Rectal smooth muscle tissue (tissue), 1 donor: Measurements from ENCODE around the gene MED23.
"Not testable (repeated sequence)": the region's sequence is repeated elsewhere in the genome, so short reads cannot be mapped to it uniquely, and the experiment has no call there.

Experiments
- H3K27ac ChIP-seq: one replicate; pipeline ENCODE4 v1.7.0; 2013; ENCODE audit warnings: low read depth, low read length, inconsistent platforms
- H3K27me3 ChIP-seq: one replicate; pipeline ENCODE4 v1.7.0; 2013; ENCODE audit warnings: low read length; ENCODE audit not compliant: control insufficient read depth, insufficient read depth
- H3K36me3 ChIP-seq: one replicate; pipeline ENCODE4 v1.7.0; 2013; ENCODE audit warnings: low read length; ENCODE audit not compliant: control insufficient read depth, insufficient read depth
- H3K4me1 ChIP-seq: one replicate; pipeline ENCODE4 v1.7.0; 2013; ENCODE audit warnings: low read length; ENCODE audit not compliant: control insufficient read depth, insufficient read depth
- H3K4me3 ChIP-seq: one replicate; pipeline ENCODE4 v1.7.0; 2013; ENCODE audit warnings: low read length
- H3K9ac ChIP-seq: one replicate; pipeline ENCODE4 v1.7.0; 2013; ENCODE audit warnings: low read length

The MED23 gene

DNA sequence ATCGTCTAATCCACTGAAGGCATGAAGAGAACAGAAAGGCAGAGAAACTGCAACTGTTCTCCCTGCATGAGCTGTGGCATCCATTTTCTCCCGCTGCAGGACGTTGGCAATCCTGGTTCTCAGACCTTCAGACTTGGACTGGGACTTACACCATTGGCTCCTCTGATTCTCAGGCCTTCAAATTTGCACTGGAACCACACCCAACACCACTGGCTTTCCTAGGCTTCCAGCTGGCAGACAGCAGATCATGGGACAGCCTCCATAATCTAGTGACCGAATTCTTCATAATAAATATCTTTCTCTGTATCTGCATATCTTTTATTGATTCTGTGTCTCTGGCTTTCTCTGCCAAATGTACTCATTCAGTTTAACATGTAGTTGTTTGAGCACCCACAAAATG lies 69.1 kb downstream of the MED23 start:
- no peaks in the 10 kb centered on the region for H3K4me1 ChIP-seq
- H3K4me3 ChIP-seq, result no peak overlapping the region
- H3K9ac ChIP-seq, result no peak overlapping the region
- no peaks in the 10 kb centered on the region for H3K27me3 ChIP-seq
- H3K36me3 ChIP-seq, result no peaks in the 10 kb centered on the region
- no peak overlapping the region for H3K27ac ChIP-seq

DNA sequence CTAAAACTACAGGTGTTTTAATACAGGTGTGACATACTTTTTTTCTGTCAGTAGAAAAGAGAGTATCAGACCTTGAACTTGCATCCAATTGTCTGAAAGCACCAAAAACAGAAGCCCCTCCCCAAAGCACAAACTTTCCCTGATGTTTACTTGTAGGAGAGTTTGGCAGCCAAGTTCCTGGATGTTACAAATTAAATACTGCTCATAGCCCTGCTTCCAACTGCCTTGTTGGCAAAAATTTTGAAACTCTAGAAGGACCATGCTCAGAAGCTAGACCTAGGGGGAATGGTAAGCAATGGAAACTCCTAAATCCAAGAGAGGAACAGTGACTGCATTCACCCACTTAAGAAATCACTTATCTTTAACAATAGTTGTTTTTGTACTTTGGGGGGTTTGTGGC lies 72.0 kb downstream of the MED23 start:
- Histone ChIP-seq H3K9ac (peak overlapping the region; percentile 30), H3K4me3 (no peak overlapping the region), H3K4me1 (no peaks in the 10 kb centered on the region), H3K27me3 (no peaks in the 10 kb centered on the region), H3K27ac (no peak overlapping the region), H3K36me3 (no peaks in the 10 kb centered on the region)

GRCh38 chr6:131552572-131552971 lies 75.5 kb downstream of the MED23 start:
- no peaks in the 10 kb centered on the region for H3K36me3 ChIP-seq
- no peak overlapping the region for H3K27ac ChIP-seq
- H3K4me3 ChIP-seq, result no peak overlapping the region
- H3K27me3 ChIP-seq, result no peaks in the 10 kb centered on the region
- no peak overlapping the region for H3K9ac ChIP-seq
- H3K4me1 ChIP-seq, result no peaks in the 10 kb centered on the region

DNA sequence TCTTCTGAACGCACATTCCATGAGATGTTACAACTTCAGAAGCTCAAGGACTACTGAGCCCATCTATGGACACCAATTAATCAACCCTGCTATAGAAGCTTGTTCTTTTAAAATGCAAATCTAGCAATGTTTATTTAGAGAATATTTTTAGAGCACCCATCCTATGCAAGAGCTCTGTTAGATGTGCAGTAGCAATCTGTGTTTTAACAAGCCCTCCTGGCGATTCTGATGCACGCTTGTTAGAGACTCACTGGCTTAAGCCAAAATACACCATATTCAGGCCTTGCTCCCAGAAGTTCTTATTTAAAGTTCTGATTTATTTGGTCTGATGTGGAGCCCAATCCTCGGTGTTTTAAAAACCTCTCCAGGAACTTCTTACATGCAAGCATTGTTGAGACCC lies 76.1 kb downstream of the MED23 start:
- Histone ChIP-seq H3K9ac (no peak overlapping the region), H3K4me1 (no peaks in the 10 kb centered on the region), H3K27me3 (no peaks in the 10 kb centered on the region), H3K36me3 (no peaks in the 10 kb centered on the region), H3K27ac (no peak overlapping the region), H3K4me3 (no peak overlapping the region)

DNA sequence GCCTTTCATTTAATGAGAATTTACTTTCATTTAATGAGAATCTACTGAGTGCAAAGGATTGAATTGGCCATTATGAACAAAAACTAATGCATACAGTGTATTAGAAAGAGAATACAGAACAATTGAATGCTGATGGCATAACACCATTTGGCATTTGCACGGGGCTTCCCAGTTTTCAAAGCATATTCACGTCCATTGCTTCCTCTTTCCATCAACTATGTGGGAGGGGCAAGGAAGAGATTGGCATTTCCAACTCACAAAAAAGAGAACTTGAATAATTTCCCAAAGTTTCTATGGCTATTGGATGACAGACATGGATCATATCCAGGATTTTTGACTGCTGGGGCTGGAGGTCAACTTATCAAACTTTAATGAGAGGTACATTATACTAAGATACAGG lies 78.2 kb downstream of the MED23 start:
- Histone ChIP-seq H3K9ac (no peak overlapping the region), H3K27ac (no peak overlapping the region), H3K4me3 (no peak overlapping the region), H3K27me3 (no peaks in the 10 kb centered on the region), H3K4me1 (no peaks in the 10 kb centered on the region), H3K36me3 (no peaks in the 10 kb centered on the region)

GRCh38 chr6:131548441-131548840 lies 79.6 kb downstream of the MED23 start:
- Histone ChIP-seq H3K36me3 (no peaks in the 10 kb centered on the region), H3K4me3 (no peak overlapping the region), H3K4me1 (no peaks in the 10 kb centered on the region), H3K27ac (no peak overlapping the region), H3K27me3 (no peaks in the 10 kb centered on the region), H3K9ac (no peak overlapping the region)

- Histone ChIP-seq H3K27me3 (no peaks in the 10 kb centered on the region), H3K4me3 (no peak overlapping the region), H3K9ac (no peak overlapping the region), H3K27ac (no peak overlapping the region), H3K36me3 (no peaks in the 10 kb centered on the region), H3K4me1 (no peaks in the 10 kb centered on the region)
Measured at GRCh38 chr6:131547488-131547887, 80.6 kb downstream of the MED23 start.

GRCh38 chr6:131545317-131545716 lies 82.7 kb downstream of the MED23 start:
- Histone ChIP-seq H3K27me3 (no peaks in the 10 kb centered on the region), H3K4me3 (no peak overlapping the region), H3K4me1 (no peaks in the 10 kb centered on the region), H3K9ac (no peak overlapping the region), H3K36me3 (no peaks in the 10 kb centered on the region), H3K27ac (no peak overlapping the region)

GRCh38 chr6:131538615-131539014 lies 89.4 kb downstream of the MED23 start:
- H3K27ac ChIP-seq, H3K27me3 ChIP-seq, H3K36me3 ChIP-seq, H3K4me3 ChIP-seq, H3K4me1 ChIP-seq, H3K9ac ChIP-seq: not testable (repeated sequence)

DNA sequence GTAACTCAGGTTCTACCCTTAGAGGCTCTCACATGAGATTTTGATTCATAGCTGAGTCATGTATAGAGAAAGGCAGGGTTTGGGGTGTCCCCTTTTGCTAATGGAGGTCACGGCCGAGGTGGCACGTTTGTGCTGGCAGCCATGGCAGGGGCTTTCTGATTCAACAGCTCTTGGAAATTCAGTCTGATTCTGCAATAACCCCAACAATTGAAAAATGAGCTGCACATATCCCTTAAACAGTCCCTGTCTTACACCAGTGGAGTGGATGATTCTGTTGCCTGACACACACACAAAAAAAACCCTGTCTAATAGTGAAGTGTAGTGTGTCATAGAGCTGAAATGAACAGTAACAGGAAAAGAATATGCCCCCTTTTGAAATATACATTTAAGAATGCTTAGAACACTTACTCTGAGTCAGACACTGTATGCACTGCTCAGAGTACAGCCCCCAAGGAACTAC lies 95.4 kb downstream of the MED23 start:
- H3K36me3 ChIP-seq, result no peaks in the 10 kb centered on the region
- no peak overlapping the region for H3K27ac ChIP-seq
- no peak overlapping the region for H3K4me3 ChIP-seq
- H3K4me1 ChIP-seq, result no peaks in the 10 kb centered on the region
- no peaks in the 10 kb centered on the region for H3K27me3 ChIP-seq
- H3K9ac ChIP-seq, result no peak overlapping the region

- H3K9ac ChIP-seq, H3K36me3 ChIP-seq, H3K4me1 ChIP-seq, H3K27ac ChIP-seq, H3K27me3 ChIP-seq, H3K4me3 ChIP-seq: not testable (repeated sequence)
Measured at GRCh38 chr6:131531681-131532080, 96.4 kb downstream of the MED23 start.

DNA sequence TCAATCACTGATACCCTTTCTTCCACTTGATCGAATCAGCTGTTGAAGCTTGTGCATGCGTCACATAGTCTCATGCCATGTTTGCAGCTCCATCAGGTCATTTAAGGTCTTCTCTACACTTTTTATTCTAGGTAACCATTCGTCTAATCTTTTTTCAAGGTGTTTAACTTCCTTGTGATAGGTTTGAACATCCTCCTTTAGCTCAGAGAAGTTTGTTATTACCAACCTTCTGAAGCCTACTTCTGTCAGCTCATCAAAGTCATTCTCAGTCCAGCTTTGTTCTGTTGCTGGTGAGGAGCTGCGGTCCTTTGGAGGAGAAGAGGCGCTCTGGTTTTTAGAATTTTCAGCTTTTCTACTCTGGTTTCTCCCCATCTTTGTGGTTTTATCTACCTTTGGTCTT lies 97.1 kb downstream of the MED23 start:
- not testable (repeated sequence) for H3K27me3 ChIP-seq, H3K4me1 ChIP-seq, H3K27ac ChIP-seq, H3K9ac ChIP-seq, H3K4me3 ChIP-seq, H3K36me3 ChIP-seq

DNA sequence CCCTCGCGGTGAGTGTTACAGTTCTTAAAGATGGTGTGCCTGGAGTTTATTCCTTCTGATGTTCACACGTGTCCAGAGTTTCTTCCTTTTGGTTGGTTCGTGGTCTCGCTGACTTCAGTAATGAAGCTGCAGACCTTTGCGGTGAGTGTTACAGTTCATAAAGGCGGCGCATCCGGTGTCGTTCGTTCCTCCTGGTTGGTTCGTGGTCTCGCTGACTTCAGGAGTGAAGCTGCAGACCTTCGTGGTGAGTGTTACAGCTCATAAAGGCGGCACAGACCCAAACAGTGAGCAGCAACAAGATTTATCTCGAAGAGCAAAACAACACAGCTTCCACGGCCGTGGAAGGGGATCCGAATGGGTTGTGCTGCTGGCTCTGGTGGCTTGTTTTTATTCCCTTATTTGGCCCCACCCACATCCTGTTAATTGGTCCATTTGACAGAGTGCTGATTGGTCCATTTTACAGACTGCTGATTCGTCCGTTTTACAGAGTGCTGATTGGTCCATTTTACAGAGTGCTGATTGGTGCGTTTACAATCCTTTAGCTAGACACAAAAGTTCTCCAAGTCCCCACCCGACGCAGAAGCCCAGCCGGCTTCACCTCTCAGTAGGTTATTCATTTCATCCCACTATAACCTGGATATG lies 103.2 kb downstream of the MED23 start:
- Histone ChIP-seq H3K4me3 (no peak overlapping the region), H3K36me3 (no peaks in the 10 kb centered on the region), H3K27ac (no peak overlapping the region), H3K27me3 (no peaks in the 10 kb centered on the region), H3K9ac (no peak overlapping the region), H3K4me1 (no peaks in the 10 kb centered on the region)
